Progenitor cell of endocrine pancreas (in vitro differentiated cells): Measurements from ENCODE around the gene NFAT5. TPM values are rescaled to one million over a fixed set of nuclear protein-coding genes. Genes with fewer than 3 reads are reported as not detected.
"Not testable (repeated sequence)": the region's sequence is repeated elsewhere in the genome, so short reads cannot be mapped to it uniquely, and the experiment has no call there.

Experiments used
- DNase-seq: peaks from one replicate; pipeline ENCODE4 v3.0.0; 2021; ENCODE audit warnings: low spot score; ENCODE audit not compliant: unreplicated experiment
- H3K27ac Mint-ChIP-seq: 2 replicates; pipeline ENCODE4 v1.8.0; 2021; ENCODE audit warnings: mild to moderate bottlenecking, moderate library complexity, mixed read lengths
- H3K27me3 Mint-ChIP-seq: 2 replicates; pipeline ENCODE4 v1.8.0; 2021; ENCODE audit warnings: mixed read lengths
- H3K36me3 Mint-ChIP-seq: 2 replicates; pipeline ENCODE4 v1.8.0; 2022; ENCODE audit warnings: mixed read lengths; ENCODE audit not compliant: insufficient read depth
- H3K4me1 Mint-ChIP-seq: 2 replicates; pipeline ENCODE4 v1.8.0; 2021; ENCODE audit warnings: low read depth, mixed read lengths
- H3K4me3 Mint-ChIP-seq: 2 replicates; pipeline ENCODE4 v1.8.0; 2021; ENCODE audit warnings: low read depth, mild to moderate bottlenecking, moderate library complexity, mixed read lengths
- H3K9me3 Mint-ChIP-seq: 2 replicates; pipeline ENCODE4 v1.8.0; 2021; ENCODE audit warnings: low read depth, mixed read lengths
- total RNA-seq: library from RNA; stranded (reverse); gene quantifications from 2 replicates; pipeline ENCODE4 v1.2.1, GENCODE V29; 2021
- TF ChIP-seq, protein P1 (sequence below): fragments of 200-600 bp; sonication (generic); IDR thresholded peaks from one replicate; pipeline ENCODE4 v1.5.0; 2021; ENCODE audit warnings: antibody characterized with exemption, mild to moderate bottlenecking; ENCODE audit not compliant: unreplicated experiment

Gene NFAT5
- total RNA-seq, 1 donor from 2014 or later: 41.2 TPM

DNA sequence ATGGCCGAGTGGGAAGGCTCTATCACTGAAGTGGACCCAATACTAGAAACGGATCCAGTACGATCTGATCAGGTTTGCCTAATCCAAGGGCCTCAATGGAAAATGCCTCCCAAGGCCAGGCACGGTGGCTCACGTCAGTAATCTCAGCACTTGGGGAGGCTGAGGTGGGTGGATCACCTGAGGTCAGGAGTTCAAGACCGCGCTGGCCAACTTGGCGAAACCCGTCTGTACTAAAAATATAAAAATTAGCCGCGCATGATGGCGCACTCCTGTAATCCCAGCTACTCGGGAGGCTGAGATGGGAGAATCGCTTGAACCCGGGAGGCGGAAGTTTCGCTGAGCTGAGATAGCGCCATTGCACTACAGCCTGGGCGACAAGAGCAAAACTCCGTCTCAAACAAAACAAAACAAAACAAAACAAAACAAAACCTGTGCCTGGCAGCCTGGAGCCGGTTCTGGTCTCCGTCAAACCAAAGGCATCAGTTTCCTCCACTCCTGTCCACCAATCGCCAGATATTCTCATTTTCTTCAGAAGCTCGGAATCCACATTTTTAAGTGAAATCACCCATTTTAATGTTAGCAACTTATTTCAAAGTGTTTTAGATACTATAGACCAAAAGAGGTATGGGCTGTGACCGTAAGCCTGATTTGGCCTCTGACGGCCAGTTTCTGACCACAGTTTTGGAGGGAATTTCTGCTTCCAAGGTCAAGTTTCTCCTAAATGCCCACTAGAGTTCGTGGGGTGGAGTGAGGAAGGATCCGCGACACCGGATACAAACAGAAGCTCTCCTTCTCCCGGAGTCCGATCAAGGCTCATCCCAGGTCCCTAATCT, 159.9 kb downstream of the NFAT5 start:
- Mint-ChIP-seq H3K9me3 (no peaks in the 10 kb centered on the region), H3K4me1 (peaks cover 53% of the 10 kb centered on the region), H3K27me3 (no peaks in the 10 kb centered on the region), H3K36me3 (peaks cover 9% of the 10 kb centered on the region), H3K27ac (peak overlapping the region; percentile 100), H3K4me3 (peak overlapping the region; percentile 85)
- TF ChIP-seq, protein P1, sequence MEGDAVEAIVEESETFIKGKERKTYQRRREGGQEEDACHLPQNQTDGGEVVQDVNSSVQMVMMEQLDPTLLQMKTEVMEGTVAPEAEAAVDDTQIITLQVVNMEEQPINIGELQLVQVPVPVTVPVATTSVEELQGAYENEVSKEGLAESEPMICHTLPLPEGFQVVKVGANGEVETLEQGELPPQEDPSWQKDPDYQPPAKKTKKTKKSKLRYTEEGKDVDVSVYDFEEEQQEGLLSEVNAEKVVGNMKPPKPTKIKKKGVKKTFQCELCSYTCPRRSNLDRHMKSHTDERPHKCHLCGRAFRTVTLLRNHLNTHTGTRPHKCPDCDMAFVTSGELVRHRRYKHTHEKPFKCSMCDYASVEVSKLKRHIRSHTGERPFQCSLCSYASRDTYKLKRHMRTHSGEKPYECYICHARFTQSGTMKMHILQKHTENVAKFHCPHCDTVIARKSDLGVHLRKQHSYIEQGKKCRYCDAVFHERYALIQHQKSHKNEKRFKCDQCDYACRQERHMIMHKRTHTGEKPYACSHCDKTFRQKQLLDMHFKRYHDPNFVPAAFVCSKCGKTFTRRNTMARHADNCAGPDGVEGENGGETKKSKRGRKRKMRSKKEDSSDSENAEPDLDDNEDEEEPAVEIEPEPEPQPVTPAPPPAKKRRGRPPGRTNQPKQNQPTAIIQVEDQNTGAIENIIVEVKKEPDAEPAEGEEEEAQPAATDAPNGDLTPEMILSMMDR: no peak
- DNase-seq: no peak

DNA sequence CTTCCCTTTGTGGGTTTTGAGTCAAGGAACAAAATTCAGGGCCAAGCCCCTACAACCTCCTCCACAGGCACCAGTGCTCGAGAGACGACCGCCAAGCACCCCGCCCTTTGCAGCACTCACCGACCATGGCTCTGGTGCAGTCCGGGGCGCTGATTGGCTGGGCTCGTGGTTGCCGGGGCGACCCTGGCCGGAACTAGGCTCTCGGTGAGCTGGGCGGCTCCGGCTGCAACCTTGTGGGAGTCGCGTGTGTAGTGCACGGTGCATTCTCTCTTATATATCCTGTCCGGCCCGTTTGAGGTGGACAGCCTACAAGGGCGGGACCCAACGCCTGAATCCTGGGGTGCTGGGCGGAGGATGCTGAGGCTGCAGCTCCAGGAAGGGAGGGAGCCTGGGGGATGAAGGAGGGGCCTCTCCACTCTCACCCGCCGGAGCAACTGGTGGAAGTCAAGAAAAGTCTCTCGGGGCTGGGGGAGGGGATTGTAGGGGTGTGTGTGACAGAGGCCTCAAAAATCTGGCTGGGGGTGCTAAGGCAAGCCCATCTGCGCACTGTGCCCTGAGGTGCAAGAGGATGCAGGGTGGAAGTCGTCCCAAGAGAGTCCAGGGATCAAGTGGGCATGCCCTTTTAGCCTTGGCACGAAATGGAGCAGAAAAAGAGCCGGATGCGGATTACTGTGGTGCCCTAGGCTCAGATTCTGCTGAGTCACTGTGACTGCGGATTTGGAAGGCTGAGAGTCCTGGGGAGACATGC, 160.7 kb downstream of the NFAT5 start, which contains the start of gene NQO1:
Gene NQO1, minus strand, starts transcription at position 248 of the 748 bp plus-strand sequence. Its CDS starts 121 bp downstream, at position 127.
- peak; percentile 90 for DNase-seq
- TF ChIP-seq, protein P1: no peak
- Mint-ChIP-seq H3K27ac (peak within 1 kb of the TSS; percentile 100), H3K27me3 (no peaks in the 10 kb centered on the region), H3K9me3 (no peaks in the 10 kb centered on the region), H3K36me3 (peaks cover 7% of the 10 kb centered on the region), H3K4me1 (peaks cover 49% of the 10 kb centered on the region), H3K4me3 (peak within 1 kb of the TSS; percentile 85)

DNA sequence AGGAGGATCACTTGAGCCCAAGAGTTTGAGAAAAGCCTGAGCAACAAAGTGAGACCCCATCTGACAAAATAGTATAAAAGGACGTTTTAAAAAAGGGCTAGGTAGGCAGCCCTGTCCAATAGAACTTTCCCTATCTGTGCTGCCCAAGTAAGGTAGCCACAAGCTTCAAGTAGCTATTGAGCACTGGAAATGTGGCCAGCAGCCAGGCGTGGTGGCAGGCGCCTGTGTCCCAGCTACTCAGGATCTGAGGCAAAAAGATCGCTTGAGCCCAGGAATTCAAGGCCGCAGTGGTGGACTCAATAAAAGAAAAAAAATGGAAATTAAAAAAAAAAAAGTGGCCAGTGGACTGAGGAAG, 162.1 kb downstream of the NFAT5 start:
- no peak for DNase-seq
- Mint-ChIP-seq H3K9me3 (no peaks in the 10 kb centered on the region), H3K27ac (peak overlapping the region; percentile 87), H3K27me3 (no peaks in the 10 kb centered on the region), H3K36me3 (peaks cover 7% of the 10 kb centered on the region), H3K4me3 (peak overlapping the region; percentile 85), H3K4me1 (peaks cover 40% of the 10 kb centered on the region)
- TF ChIP-seq, protein P1: no peak

DNA sequence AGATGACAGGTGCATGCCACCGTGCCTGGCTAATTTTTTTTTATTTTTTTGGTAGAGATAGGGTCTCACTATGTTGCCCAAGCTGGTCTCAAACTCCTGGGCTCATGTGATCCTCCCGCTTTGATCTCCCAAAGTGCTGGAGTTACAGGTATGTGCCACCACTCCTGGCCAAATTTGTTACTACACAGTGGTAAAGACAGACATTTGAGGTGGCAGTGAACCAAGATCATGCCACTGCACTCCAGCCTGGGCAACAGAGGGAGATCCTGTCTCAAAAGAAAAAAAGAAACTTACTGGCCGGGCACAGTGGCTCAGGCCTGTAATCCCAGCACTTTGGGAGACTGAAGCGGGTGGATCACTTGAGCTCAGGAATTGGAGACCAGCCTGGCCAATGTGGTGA, 163.3 kb downstream of the NFAT5 start:
- not testable (repeated sequence) for H3K9me3 Mint-ChIP-seq, H3K4me3 Mint-ChIP-seq, H3K27ac Mint-ChIP-seq, H3K27me3 Mint-ChIP-seq, DNase-seq, H3K36me3 Mint-ChIP-seq
- H3K4me1 Mint-ChIP-seq: peaks cover 31% of the 10 kb centered on the region

DNA sequence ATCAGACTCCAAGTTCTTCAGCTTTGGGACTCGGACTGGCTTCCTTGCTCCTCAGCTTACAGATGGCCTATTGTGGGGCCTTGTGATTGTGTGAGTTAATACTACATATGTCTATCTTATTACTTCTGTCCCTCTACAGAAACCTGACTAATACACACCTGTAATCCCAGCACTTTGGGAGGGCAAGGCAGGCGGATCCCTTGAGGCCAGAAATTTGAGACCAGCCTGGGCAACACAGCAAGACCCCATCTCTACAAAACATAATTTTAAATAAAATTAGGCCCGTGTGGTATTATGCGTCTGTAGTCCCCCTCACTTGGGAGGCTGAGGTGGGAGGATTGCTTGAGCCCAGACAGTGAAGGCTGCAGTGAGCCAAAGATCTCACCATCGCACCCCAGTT, 165.5 kb downstream of the NFAT5 start:
- not testable (repeated sequence) for DNase-seq, H3K27me3 Mint-ChIP-seq, H3K27ac Mint-ChIP-seq, H3K4me3 Mint-ChIP-seq, H3K9me3 Mint-ChIP-seq, H3K36me3 Mint-ChIP-seq
- H3K4me1 Mint-ChIP-seq: peaks cover 19% of the 10 kb centered on the region

DNA sequence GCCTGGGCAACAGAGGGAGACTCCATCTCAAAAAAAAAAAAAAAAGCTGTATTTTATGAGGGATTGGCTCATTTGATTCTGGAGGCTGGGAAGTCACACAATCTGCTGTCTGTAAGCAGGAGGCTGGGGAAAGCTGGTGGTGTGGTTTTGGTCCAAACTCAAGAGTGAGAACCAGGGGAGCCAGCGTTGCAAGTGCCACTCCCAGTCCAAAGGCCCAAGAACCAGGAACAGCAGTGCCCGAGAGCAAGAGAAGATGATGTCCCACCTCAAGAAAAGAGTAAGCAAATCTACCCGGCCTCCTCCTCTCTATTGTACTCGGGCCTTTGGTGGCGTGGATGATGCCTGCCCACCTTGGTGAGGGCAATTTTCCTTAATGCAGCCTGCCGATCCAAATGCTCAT, 166.3 kb downstream of the NFAT5 start:
- TF ChIP-seq, protein P1: no peak
- Mint-ChIP-seq H3K27me3 (no peaks in the 10 kb centered on the region), H3K9me3 (no peaks in the 10 kb centered on the region), H3K27ac (no peak overlapping the region), H3K4me1 (peaks cover 11% of the 10 kb centered on the region), H3K36me3 (peaks cover 2% of the 10 kb centered on the region), H3K4me3 (no peak overlapping the region)
- no peak for DNase-seq
